Ecto neural progenitor cell (in vitro differentiated cells): ENCODE measurements around the gene LCN1.
"Not testable (repeated sequence)": the region's sequence is repeated elsewhere in the genome, so short reads cannot be mapped to it uniquely, and the experiment has no call there.

Experiments
- DNase-seq: peaks from one replicate; pipeline ENCODE4 v3.0.0-alpha.2; 2018; ENCODE audit warnings: low spot score

The LCN1 gene

GRCh38 chr9:135522137-135522877 is 1.1 kb downstream of the LCN1 start:
- no peak for DNase-seq

GRCh38 chr9:135522931-135523330 is 1.7 kb downstream of the LCN1 start:
- peak; percentile 39 for DNase-seq

GRCh38 chr9:135523521-135524129 is 2.4 kb downstream of the LCN1 start:
- peak; percentile 49 for DNase-seq

GRCh38 chr9:135524130-135524861 is 3.1 kb downstream of the LCN1 start:
- DNase-seq = peak; percentile 43

DNA sequence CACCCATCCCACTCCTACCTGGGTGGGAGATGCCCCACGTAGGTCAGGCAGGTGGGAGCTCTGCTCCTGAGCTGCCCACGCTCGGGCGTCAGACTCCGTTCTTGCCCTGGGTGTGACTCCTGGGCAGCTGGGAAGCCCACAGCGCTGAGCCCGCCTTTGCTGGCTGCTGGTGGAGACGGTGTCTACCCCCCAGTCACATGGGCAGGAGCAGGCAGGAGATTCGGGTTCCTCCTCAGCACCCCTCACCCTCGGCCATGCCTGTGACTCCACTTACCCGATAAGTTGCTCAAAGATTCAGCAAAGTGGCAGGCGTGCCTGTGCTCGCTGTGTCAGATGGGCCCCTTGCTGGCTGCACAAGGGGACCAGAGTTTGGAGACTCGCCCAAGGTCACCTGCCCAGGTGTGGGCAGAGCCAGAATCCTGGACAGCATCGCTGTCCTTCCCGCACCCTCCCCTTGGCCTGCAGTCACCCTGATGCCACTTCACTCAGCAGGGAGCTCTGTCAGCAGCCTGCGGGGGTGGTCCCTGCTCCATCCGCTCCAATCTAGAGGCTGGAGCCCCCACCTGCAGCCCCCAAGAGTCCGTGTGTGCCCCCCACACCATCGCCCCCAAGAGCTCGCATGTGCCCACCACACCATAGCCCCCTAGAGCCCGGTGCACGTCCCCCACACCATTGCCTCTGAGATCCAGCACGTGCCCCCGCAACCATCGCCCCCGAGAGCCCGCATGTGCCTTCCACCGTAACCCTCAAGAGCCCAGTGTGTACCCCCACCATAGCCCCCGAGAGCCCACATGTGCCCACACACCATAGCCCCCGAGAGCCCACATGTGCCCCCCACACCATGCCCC is 4.2 kb downstream of the LCN1 start:
- no peak for DNase-seq

DNA sequence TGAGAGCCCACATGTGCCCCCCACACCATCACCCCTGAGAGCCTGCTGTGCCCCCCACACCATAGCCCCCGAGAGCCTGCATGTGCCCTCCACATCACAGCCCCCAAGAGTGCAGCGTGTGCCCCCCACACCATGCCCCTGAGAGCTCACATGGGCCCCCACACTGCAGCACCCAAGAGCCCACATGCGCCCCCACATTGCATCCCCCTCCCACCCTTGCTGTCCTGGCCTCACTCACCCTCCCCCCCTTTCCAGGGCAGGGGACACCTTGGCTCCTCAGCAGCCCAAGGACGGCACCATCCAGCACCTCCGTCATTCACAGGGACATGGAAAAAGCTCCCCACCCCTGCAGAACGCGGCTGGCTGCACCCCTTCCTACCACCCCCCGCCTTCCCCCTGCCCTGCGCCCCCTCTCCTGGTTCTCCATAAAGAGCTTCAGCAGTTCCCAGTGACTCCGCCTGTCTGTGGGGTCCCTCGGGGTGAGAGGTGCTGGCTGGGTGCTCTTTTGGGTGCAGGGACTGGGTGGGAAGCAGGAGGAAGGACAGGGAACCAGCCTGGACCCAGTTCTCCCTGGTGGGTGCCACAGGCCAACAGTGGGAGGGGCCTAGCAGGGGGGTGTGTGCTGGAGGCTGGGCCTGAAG is 5.0 kb downstream of the LCN1 start:
- DNase-seq = peak; percentile 43

GRCh38 chr9:135526730-135527571 is 5.7 kb downstream of the LCN1 start:
- DNase-seq = peak; percentile 49

- DNase-seq = not testable (repeated sequence)
Observed at GRCh38 chr9:135528842-135529435, 7.7 kb downstream of the LCN1 start.

DNA sequence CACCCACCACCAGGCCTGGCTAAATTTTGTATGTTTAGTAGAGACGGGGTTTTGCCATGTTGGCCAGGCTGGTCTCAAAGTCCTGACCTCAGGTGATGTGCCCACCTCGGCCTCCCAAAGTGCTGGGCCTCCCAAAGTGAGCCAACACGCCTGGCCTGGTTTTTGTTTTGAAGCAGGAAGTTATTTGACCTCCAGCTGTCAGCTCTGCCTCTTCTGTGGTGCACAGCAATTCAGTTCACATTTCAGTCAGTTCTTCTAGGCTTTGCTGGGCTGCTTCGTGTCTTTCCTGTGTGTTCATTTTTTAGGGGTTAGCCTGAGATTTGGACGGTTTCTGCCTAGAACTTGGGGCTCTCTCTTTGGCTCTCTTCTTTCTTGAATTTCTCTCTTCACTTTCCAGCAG is 8.9 kb downstream of the LCN1 start:
- DNase-seq = no peak

- no peak for DNase-seq
Observed at GRCh38 chr9:135531096-135531495, 9.9 kb downstream of the LCN1 start.

DNA sequence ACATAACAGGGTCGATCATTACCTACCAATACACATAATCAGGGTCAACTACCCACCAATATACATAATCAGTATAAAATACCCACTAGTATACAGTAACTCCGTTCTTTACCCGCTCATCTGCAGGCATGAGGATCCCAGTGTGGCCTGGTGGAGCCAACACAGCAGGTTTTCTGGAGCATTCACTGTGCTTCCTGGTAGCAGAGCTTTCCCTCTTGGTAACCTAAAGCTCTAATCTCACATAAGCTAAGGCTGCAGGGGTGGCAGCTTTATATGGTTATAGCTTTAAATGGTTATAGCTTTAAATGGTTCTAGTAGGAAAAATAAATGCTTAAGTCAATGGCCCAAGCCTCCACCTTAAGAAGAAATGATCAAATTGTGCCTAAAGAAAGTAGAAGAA is 11.9 kb downstream of the LCN1 start:
- no peak for DNase-seq

DNA sequence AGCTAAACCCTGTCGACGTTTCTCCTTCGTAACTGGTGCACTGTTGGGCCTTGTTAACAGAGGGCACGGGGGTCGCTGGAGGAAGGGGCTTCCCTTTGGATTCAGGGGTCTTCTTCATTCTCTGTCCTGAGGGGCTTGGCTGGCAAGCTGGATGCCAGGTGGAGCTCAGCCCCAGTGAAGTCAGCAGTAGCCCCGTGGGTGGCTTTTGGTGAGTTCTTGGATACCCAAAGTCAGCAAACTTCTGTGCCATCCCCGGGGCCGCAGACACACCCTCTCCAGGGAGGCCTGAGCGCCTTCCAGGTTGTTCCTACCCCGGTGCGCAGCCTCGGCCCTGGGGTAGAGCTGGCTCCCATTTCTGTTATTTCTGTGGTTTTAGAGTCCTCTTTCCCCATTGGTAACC is 12.4 kb downstream of the LCN1 start:
- DNase-seq = no peak

DNA sequence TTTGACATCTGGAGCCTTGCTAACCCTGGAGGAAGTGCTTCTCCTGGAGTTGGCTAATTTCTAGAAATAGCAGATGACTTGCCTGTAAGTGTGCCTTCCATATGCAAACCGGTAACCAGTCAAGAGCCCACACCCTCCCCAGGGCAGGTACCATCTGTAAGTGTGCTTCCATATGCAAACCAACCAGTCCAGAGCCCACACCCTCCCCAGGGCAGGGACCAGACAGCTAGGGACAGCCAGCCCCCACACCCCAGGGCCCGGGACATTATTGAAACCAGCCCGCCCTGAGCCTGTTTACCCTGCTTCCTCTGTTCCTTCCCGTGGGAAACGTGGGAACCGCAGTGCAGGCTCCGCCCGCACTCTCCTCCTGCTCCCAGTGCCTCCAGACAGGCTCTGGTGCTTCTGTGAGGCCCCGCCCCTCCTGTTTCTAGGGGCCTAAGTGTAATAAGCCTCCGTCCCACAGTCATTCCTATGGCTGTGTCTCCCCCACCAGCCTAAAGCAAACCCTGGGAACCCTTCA is 13.0 kb downstream of the LCN1 start:
- peak; percentile 44 for DNase-seq

DNA sequence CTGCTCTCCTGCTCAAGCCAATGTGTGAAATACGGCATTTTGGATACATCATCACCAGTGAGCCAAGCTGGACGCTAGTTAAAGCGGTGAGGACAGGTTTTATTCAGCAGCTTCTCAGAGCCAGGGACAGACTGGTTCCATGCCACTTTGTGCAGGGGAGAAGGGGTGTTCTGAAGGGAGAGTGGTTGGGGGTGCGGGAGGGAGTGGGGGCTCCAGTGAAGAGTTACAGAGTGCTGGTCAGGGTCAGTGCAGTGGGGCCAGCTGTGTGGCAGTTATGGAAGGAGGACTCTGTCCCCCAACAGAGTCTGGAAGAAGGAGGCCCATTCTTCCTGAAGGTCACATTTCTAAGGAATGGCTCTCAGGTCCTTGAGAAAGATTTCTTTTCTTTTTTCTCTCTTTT is 13.6 kb downstream of the LCN1 start:
- not testable (repeated sequence) for DNase-seq

DNA sequence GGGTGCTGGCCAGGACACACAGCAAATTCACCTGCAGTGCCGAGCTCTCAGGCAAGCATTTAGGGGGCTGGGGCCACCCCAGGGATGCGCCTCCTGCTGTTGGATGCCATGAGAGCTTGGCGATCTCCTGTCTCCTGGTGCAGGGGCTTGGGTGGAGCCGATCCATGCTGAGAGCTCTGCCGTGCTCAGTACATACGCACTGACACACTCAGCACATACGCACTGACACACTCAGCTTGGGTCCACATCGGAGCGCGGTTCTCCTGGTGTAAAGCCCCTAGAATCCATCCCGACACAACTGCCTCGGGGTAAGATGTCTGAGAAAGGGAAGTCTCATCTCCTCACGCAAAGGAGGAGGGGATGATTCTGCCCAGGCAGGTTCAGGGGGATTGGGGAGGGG is 14.4 kb downstream of the LCN1 start:
- peak; percentile 29 for DNase-seq

- peak; percentile 27 for DNase-seq
Observed at GRCh38 chr9:135536216-135536615, 15.0 kb downstream of the LCN1 start.

DNA sequence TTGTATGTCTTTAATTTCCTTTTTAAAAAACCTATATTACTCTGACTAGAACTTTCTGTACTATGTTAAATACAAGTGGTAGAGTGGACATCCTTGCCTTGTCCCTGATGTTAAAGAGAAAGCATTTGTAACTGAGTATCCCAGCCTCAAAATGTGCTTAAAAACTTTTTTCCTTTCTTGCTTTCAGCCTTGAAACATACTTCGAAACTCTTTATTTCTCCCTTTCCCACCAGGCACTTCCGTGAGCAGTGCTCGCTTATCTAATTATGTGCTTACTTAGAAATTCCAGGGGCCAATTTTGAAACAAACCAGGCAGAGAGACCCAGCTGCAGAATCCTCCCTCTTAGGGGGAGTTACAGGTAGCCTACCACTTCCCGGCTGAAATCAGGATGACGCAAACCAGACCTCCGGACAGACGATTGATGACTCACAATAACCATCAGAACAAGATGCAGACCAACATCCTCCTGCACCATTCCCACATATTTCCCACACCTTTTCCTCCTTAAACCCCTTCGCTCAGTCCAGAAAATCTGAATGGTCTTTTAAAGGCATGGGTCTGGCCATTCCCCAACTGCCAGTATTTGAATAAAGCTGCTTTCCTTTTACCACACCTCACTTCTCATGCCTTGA is 22.1 kb downstream of the LCN1 start:
- not testable (repeated sequence) for DNase-seq

- DNase-seq = peak; percentile 27
Observed at GRCh38 chr9:135544981-135545635, 23.9 kb downstream of the LCN1 start.

- DNase-seq = peak; percentile 41
Observed at GRCh38 chr9:135545646-135546176, 24.5 kb downstream of the LCN1 start, which contains the start of gene OBP2A. OBP2A (plus strand) TSS chr9:135546126; CDS start chr9:135546181, 55 bp downstream.
